Measurements from ENCODE around the gene CPEB1.

The CPEB1 gene

DNA sequence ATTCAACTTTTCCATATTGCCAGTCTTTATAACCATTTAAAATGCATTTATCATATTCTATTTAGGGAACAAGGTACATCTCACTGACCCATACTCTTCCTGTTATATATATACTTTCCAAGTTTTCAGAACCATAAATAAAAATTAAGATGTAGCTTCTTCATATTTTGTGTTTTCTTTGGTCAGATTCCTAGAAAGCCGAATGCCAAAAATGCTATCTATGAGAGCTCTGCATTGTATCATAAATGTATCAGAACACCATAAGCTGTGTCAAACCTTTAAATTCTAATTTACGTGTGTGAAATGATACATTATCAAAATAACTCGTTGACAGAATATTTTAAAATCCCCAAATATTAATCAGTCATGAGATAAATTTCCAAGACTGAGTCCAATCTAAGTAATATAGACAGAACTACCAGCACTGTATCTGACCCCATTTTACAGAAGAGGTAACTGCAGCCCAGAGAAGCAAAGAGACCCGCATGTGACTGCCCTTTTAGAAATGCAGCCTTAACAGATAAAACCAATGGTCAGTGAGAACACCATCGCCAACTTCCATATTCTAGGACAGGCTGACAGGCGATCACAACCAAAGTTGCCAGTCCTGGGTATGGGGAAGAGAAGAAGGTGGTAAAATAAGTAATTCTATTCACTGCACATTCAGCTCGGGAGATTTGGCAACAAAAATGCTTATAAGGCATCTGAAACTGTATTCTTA is 90.7 kb downstream of the CPEB1 start:
- Mint-ChIP-seq H3K36me3 (ENCODE audit: low read depth) (no peaks in the 10 kb centered on the region), H3K9me3 (no peaks in the 10 kb centered on the region), H3K4me1 (ENCODE audit: low read depth) (peaks cover 23% of the 10 kb centered on the region), H3K4me3 (no peak overlapping the region), H3K27me3 (peaks cover 8% of the 10 kb centered on the region), H3K27ac (no peak overlapping the region)
- intact Hi-C loops (cut with micrococcal nuclease): no loop called here

DNA sequence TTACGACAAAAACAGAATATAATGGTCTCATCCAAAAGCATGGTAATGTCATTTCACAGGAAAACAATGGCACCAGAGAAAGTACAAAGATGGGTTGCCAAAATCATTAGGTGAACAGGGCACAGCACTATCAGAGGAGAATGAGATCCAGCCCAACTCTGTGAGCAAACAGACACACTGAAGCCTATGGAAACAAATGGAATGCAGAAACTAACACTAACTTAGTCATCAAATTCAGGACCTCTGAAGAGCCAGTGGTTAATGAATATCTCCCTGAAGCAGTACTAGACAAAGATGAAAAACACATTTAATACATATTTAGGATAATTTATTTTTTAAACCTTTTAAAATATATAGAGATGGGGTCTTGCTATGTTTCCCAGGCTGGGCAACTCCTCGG is 92.3 kb downstream of the CPEB1 start:
- no peak overlapping the region for H3K27ac Mint-ChIP-seq
- intact Hi-C loops (cut with micrococcal nuclease): no loop called here
- peaks cover 39% of the 10 kb centered on the region for H3K4me1 Mint-ChIP-seq (ENCODE audit: low read depth)
- peaks cover 14% of the 10 kb centered on the region for H3K27me3 Mint-ChIP-seq
- no peaks in the 10 kb centered on the region for H3K9me3 Mint-ChIP-seq
- no peaks in the 10 kb centered on the region for H3K36me3 Mint-ChIP-seq (ENCODE audit: low read depth)
- no peak overlapping the region for H3K4me3 Mint-ChIP-seq

DNA sequence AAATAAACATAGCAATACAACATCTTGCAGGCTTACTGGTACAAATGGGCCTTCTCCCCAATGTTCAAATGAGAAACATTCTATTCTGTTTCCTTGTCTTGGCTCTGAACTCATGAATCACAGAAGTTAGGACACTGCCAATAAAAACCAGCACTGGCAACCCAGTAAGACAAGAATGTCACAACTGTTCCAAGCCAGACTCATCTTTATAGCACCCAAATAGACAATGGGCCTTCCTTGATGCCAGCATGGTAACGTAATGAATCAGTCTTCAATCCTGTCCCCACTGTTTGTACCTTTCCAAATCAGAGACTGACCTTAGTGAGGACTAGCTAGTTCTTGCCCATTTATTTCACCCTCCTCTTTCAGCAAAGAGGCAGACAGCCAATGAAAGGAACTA is 92.8 kb downstream of the CPEB1 start:
- Mint-ChIP-seq H3K4me3 (no peak overlapping the region), H3K27ac (no peak overlapping the region), H3K9me3 (no peaks in the 10 kb centered on the region), H3K27me3 (peaks cover 16% of the 10 kb centered on the region), H3K4me1 (ENCODE audit: low read depth) (peaks cover 40% of the 10 kb centered on the region), H3K36me3 (ENCODE audit: low read depth) (no peaks in the 10 kb centered on the region)
- intact Hi-C loops (cut with micrococcal nuclease): no loop called here

DNA sequence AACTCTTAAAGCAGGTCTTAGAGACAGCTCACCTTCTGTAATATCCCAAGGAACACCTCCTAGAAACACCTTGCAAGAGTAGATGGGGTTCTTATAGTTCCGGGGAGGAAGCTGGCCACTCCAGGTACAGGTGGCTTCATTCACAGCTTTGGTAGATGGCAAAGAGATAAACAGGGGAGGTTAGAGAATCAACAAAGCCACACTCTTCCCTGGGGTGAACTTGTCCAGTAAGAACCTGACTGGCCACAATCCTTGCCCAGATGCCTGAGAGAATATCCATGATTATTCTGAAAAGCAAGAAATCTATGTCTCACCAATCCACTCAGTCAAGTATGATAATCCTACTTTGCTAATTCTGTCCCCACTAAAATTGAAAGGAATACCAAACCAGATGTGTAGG is 93.3 kb downstream of the CPEB1 start:
- Mint-ChIP-seq H3K4me1 (ENCODE audit: low read depth) (peaks cover 40% of the 10 kb centered on the region), H3K27ac (no peak overlapping the region)

DNA sequence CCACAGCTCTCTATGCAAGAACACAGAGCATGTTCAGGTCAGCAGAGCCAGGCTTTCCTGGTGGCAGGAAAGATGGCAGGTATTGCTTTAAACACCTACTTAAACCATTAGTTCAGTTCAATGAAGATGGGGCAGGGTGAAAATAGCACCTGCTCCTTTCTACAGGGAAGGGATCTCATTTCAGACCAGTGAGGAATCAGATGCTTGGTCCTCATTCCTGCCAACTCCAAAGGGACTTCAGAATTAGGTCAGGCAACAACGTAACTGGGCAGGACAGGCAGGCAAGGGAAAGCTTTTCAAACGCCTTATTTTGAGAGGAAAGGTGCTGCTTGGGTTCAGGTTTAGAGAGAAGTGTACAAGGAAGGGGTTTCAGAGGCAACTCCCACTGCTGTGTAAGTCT is 94.3 kb downstream of the CPEB1 start:
- Mint-ChIP-seq H3K27ac (peak overlapping the region; percentile 6), H3K27me3 (peaks cover 16% of the 10 kb centered on the region), H3K36me3 (ENCODE audit: low read depth) (no peaks in the 10 kb centered on the region), H3K4me1 (ENCODE audit: low read depth) (peaks cover 46% of the 10 kb centered on the region), H3K9me3 (no peaks in the 10 kb centered on the region), H3K4me3 (no peak overlapping the region)
- intact Hi-C loops (cut with micrococcal nuclease): no loop called here

More for the DNA sequence above, 93.3 kb downstream of the CPEB1 start:
- H3K4me3 Mint-ChIP-seq: no peak overlapping the region
- H3K9me3 Mint-ChIP-seq: no peaks in the 10 kb centered on the region
- H3K36me3 Mint-ChIP-seq (ENCODE audit: low read depth): no peaks in the 10 kb centered on the region
- intact Hi-C loops (cut with micrococcal nuclease): no loop called here
- H3K27me3 Mint-ChIP-seq: peaks cover 16% of the 10 kb centered on the region

DNA sequence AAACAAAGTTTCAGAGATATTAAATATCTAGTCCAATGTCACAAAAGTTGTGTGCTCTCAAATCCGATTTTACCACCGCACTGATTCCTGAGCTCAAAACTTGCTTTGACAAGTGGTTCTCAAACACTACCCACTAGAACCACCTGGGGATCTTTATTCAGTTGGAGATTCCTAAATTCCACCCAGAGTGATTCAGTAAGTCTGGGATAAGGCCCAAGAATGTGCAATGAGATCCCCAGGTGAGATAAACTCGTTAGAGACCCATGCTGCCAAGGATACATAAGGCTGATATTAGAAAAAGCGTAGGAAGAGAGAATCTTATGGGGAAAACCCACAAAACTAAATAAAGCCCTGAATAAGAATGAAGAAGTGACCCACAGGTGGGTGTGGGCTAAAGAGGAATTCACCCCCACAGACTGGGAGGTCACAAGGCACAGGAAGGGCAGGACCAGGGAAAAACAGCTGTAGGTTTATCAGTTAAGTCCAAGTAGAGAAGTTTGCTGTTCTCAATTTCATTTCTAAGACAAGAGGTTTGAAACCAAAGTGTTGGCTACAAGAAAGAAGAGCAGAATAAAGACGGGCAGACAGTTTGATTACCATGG is 95.4 kb downstream of the CPEB1 start:
- H3K27ac Mint-ChIP-seq: peak overlapping the region; percentile 6
- no peak overlapping the region for H3K4me3 Mint-ChIP-seq
- H3K27me3 Mint-ChIP-seq: peaks cover 16% of the 10 kb centered on the region
- no peaks in the 10 kb centered on the region for H3K9me3 Mint-ChIP-seq
- H3K36me3 Mint-ChIP-seq (ENCODE audit: low read depth): no peaks in the 10 kb centered on the region
- H3K4me1 Mint-ChIP-seq (ENCODE audit: low read depth): peaks cover 50% of the 10 kb centered on the region
- intact Hi-C loops (cut with micrococcal nuclease): no loop called here

DNA sequence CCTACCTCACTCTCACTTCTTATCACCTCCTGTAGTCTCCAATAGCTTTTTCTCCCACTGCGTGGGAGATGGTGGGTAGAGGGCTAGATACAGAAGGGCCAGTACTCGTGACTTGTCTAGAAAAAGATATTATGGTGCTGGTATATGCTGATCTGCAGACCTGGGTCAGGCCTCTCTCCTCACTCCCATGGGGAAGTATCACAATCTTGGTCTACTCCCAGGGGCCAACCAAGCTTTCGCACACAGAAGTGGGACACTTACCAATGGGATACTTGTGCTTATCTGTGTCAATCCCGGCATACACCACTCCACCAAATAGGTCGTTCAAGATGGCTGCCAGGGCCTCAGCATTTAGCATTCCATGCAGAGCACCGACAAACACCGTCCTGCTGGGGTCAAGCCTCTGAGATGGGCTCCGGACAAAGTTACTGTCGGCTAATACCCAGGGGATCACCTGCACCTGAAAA is 97.9 kb downstream of the CPEB1 start:
- peaks cover 73% of the 10 kb centered on the region for H3K4me1 Mint-ChIP-seq (ENCODE audit: low read depth)
- H3K27me3 Mint-ChIP-seq: peaks cover 23% of the 10 kb centered on the region
- no peak overlapping the region for H3K27ac Mint-ChIP-seq
- H3K36me3 Mint-ChIP-seq (ENCODE audit: low read depth): no peaks in the 10 kb centered on the region
- H3K4me3 Mint-ChIP-seq: no peak overlapping the region
- intact Hi-C loops (cut with micrococcal nuclease): loop anchor here (10.0 kb wide), 3 partner anchors 206 to 504 kb away; partner anchors contain the start of genes FSD2, MEX3B and WHAMM
- no peaks in the 10 kb centered on the region for H3K9me3 Mint-ChIP-seq

DNA sequence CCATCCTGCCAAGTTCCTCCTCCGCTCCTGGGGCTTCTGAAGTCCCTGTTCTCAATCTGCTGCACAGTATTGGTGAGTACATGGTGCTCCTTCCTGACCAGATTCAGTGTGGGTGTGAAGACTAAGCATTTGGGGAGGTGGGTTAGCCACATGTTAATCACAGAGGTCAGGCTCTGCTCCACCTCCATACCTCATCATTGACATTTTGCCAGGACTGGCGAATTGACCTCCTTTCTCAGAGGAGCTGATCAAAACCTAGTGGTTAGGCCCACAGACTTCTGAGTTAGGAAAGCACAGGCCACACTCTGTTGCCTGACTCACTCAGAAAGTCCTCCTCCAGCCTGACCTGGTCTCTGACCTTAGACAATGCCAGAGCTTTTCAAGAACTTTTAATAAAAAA is 98.5 kb downstream of the CPEB1 start:
- Mint-ChIP-seq H3K4me3 (no peak overlapping the region), H3K9me3 (no peaks in the 10 kb centered on the region), H3K27me3 (peaks cover 24% of the 10 kb centered on the region), H3K27ac (no peak overlapping the region), H3K36me3 (ENCODE audit: low read depth) (no peaks in the 10 kb centered on the region), H3K4me1 (ENCODE audit: low read depth) (peaks cover 74% of the 10 kb centered on the region)
- intact Hi-C loops (cut with micrococcal nuclease): loop anchor here (10.0 kb wide), 3 partner anchors 206 to 504 kb away; partner anchors contain the start of genes FSD2, MEX3B and WHAMM

DNA sequence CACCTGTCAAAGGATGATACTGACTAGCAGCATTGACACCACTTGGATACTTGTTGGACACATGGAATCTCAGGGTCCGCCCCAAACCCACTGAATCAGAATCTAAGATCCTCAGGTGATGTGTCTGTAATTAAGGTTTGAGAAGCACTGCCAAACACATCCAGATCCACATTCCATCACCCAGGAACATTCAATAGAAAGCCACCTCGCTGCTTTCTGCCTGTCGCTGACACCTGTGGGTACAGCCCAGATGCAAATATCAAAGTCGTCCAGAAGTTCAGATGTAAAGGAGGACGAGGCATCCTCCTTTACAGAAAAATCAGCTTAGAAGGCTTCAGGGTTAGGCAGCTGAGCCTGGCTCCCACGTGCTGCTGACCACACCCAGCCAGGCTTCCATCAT is 101.7 kb downstream of the CPEB1 start:
- intact Hi-C loops (cut with micrococcal nuclease): loop anchor here (10.0 kb wide), 3 partner anchors 209 to 501 kb away; partner anchors contain the start of genes FSD2, MEX3B and WHAMM
- no peak overlapping the region for H3K4me3 Mint-ChIP-seq
- peaks cover 14% of the 10 kb centered on the region for H3K27me3 Mint-ChIP-seq
- H3K27ac Mint-ChIP-seq: peak overlapping the region; percentile 10
- H3K9me3 Mint-ChIP-seq: no peaks in the 10 kb centered on the region
- peaks cover 9% of the 10 kb centered on the region for H3K36me3 Mint-ChIP-seq (ENCODE audit: low read depth)
- H3K4me1 Mint-ChIP-seq (ENCODE audit: low read depth): peaks cover 71% of the 10 kb centered on the region

DNA sequence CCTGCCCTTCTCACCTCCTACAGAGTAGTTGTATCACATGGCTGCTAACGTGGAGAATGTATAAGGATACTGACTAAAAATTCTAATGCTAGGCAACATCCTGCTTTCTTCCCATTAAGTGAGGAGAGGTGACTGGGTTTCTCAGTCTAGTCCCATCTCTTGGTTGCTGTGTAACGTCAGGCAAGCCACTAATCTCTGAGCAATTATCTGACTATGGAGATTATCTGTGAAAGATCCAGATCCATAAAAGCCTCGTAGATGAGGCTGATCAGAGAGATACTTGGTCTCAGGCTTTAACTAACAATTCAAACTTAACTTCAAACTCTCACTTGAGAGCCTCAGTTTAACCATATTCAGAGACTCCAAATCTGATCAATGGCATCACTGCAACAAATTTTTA is 102.2 kb downstream of the CPEB1 start:
- Mint-ChIP-seq H3K36me3 (ENCODE audit: low read depth) (peaks cover 14% of the 10 kb centered on the region), H3K4me1 (ENCODE audit: low read depth) (peaks cover 66% of the 10 kb centered on the region), H3K27ac (peak overlapping the region; percentile 48), H3K27me3 (peaks cover 11% of the 10 kb centered on the region), H3K9me3 (no peaks in the 10 kb centered on the region), H3K4me3 (no peak overlapping the region)
- intact Hi-C loops (cut with micrococcal nuclease): loop anchor here (10.0 kb wide), 3 partner anchors 210 to 500 kb away; partner anchors contain the start of genes FSD2, MEX3B and WHAMM

DNA sequence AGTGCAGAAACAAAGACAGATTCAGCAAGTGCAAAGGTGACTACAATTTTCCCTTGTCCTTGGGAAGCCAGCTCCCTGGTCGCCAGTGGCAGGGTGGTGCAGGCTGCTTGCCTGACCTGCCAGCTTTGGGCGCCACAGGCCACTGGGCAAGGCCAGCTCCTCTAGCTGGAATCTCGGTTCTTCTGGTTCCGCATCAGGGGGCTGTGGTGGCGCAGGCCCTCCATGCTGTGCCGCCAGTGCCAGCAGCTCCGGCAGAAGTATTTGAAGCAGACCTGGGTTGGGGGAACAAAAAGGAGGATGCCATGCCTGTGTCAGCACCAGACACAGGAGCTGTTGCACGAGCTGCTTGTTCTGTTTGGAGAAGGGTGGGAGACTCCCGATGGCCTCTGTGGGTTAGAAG is 102.7 kb downstream of the CPEB1 start:
- Mint-ChIP-seq H3K27ac (peak overlapping the region; percentile 48), H3K36me3 (ENCODE audit: low read depth) (peaks cover 20% of the 10 kb centered on the region), H3K4me1 (ENCODE audit: low read depth) (peaks cover 64% of the 10 kb centered on the region), H3K4me3 (no peak overlapping the region), H3K9me3 (no peaks in the 10 kb centered on the region), H3K27me3 (peaks cover 8% of the 10 kb centered on the region)
- intact Hi-C loops (cut with micrococcal nuclease): loop anchor here (10.0 kb wide), 3 partner anchors 210 to 500 kb away; partner anchors contain the start of genes FSD2, MEX3B and WHAMM

DNA sequence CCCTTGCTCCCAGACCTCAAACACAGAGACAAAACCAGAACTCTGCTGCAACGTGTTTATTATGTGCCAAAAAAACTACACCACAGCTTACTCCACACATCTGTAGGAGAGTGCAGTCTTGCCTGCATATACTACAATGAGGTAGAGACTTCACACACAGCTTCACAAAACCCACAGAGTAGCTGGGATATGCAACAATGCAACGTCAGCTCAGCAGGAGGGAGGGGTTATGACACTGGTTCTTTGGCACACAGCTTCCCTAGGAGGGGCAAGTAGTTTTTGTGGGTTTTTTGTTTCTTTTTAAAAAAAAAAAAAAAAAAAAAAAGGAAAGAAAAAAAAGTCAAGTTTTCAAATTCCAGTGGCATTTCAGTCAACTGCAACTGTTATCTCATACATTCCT is 104.0 kb downstream of the CPEB1 start:
- intact Hi-C loops (cut with micrococcal nuclease): loop anchor here (10.0 kb wide), 3 partner anchors 212 to 498 kb away; partner anchors contain the start of genes FSD2, MEX3B and WHAMM
- H3K27me3 Mint-ChIP-seq: peaks cover 8% of the 10 kb centered on the region
- H3K9me3 Mint-ChIP-seq: no peaks in the 10 kb centered on the region
- H3K27ac Mint-ChIP-seq: peak overlapping the region; percentile 60
- peaks cover 67% of the 10 kb centered on the region for H3K4me1 Mint-ChIP-seq (ENCODE audit: low read depth)
- H3K36me3 Mint-ChIP-seq (ENCODE audit: low read depth): peaks cover 32% of the 10 kb centered on the region
- H3K4me3 Mint-ChIP-seq: no peak overlapping the region

DNA sequence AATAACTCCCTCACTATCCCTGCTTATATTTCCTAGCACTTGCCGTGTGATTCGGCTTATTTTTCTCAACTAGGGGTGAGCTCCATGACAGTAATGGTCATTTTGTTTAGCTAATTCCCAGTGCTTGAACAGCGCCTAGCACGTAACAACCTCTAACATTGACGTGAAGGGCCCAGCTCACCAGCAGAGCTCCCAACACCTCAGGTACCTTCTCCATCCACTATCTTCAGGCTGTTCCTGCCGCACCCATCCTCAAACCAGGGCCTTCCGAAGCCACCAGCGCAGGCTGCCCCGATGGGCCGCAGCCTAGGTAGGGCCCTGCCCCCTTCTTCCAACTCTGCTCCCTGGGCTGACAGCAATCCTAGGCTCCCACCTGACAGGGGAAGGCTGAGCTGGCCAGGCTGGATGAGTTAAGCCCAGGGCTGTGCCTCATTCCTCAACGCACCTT is 106.2 kb downstream of the CPEB1 start:
- H3K4me1 Mint-ChIP-seq (ENCODE audit: low read depth): peaks cover 50% of the 10 kb centered on the region
- peaks cover 8% of the 10 kb centered on the region for H3K27me3 Mint-ChIP-seq
- H3K27ac Mint-ChIP-seq: peak overlapping the region; percentile 96
- peak overlapping the region; percentile 96 for H3K4me3 Mint-ChIP-seq
- H3K9me3 Mint-ChIP-seq: no peaks in the 10 kb centered on the region
- intact Hi-C loops (cut with micrococcal nuclease): loop anchor here (10.0 kb wide), 3 partner anchors 214 to 496 kb away; partner anchors contain the start of genes FSD2, MEX3B and WHAMM
- H3K36me3 Mint-ChIP-seq (ENCODE audit: low read depth): peaks cover 54% of the 10 kb centered on the region
